IPS DF 6.9 (cell line): ENCODE results near the gene NRBP1.

Experiments used
- DNase-seq: peaks from one replicate; pipeline ENCODE4 v3.0.0-alpha.2; 2013; ENCODE audit warnings: low read depth, low spot score
- H3K27ac ChIP-seq: one replicate; pipeline ENCODE4 v1.5.1; 2013; ENCODE audit warnings: low read length, control low read depth
- H3K27me3 ChIP-seq: 2 replicates; pipeline ENCODE4 v1.6.1; 2013; ENCODE audit warnings: mild to moderate bottlenecking, low read length; ENCODE audit not compliant: control insufficient read depth, insufficient read depth
- H3K36me3 ChIP-seq: 2 replicates; pipeline ENCODE4 v1.6.1; 2013; ENCODE audit warnings: low read length; ENCODE audit not compliant: control insufficient read depth, insufficient read depth
- H3K4me1 ChIP-seq: 2 replicates; pipeline ENCODE4 v1.6.1; 2013; ENCODE audit warnings: low read length; ENCODE audit not compliant: control insufficient read depth, insufficient read depth
- H3K4me3 ChIP-seq: 2 replicates; pipeline ENCODE4 v1.5.1; 2013; ENCODE audit warnings: mild to moderate bottlenecking, low read length
- H3K9me3 ChIP-seq: 2 replicates; pipeline ENCODE4 v1.6.1; 2013; ENCODE audit warnings: low read length, inconsistent platforms; ENCODE audit not compliant: control insufficient read depth, insufficient read depth
- WGBS: extraction: QIAGEN DNeasy Blood & Tissue Kit; methylation state at CpG from one replicate; pipeline ENCODE4 v1.1.7; 2013; ENCODE audit warnings: mixed read lengths, missing lambda C conversion rate; ENCODE audit not compliant: insufficient read length, insufficient coverage; 5-methylcytosine and 5-hydroxymethylcytosine counted together

The NRBP1 gene

DNA sequence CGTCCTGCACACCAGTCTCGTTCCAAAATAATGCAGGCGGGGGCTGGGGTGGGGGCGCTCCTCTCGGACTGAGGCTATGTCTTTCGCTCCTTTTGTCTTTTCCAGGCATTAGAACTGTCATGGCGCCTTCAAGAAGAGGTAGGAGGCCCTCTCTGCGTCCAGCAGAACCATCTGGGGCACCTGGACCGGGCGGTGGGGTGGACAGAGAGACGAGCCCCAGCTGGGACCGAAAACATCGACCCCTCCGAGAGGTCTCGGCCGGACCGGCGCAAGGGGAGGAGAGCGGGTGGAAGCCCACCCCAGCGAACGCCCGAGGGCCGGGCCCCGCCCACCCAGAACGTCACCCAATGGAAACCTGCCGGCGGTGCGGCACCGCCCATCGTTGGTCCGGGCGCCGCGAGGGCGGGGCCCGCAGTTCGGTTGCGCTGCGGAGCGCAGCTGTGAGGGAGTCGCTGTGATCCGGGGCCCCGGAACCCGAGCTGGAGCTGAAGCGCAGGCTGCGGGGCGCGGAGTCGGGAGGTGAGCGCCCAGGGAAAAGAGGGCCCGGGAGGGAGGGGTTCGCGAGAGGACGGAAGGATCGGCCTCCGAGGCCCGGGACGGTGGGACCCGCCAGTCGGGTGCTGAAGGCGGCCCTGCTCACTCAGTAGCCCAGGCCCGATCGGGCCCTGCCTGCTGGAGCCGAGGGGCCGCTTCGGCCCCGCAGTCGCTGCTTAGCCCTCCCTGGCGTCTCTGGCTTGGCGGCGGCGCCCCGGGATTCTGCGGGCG lies at the start of gene NRBP1:
TSS of gene NRBP1 (plus strand) at position 419 of the 765 bp plus-strand sequence. CDS start 4,643 bp downstream, outside the sequence.
- peak; percentile 81 for DNase-seq
- H3K9me3 ChIP-seq, result no peaks in the 10 kb centered on the region
- no peaks in the 10 kb centered on the region for H3K27me3 ChIP-seq
- WGBS, result no CpG with 5 or more reads among the region's 75 CpGs
- no peaks in the 10 kb centered on the region; the same call in 1 of the 2 replicates for H3K4me1 ChIP-seq
- H3K27ac ChIP-seq, result no peak within 1 kb of the TSS
- H3K36me3 ChIP-seq, result peaks cover 4% of the 10 kb centered on the region
- peak within 1 kb of the TSS; percentile 79 for H3K4me3 ChIP-seq

DNA sequence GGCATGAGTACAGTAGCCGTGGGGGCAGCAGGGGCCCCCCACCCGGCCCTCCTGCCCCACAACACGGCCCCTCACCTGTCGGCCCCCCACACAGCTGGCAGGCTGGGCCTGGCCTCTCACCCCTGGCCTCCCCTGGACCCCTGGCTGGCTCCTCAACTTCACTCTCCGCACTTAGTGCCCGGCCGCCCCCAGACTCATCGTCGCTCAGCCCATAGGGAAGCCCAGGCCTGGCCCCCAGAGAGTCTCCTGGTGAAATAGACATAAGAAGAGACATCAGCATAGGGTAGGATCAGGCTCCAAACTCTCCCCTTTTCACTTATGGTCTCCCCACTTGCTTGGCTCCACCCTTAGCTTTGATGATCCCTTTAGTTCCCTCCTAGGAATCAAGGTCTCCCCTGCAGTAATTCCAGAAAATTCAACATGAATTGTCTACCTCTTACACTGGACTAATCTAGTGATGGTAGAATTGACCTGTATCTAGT lies 49.6 kb upstream of the NRBP1 start:
- no peak overlapping the region for H3K27ac ChIP-seq

DNA sequence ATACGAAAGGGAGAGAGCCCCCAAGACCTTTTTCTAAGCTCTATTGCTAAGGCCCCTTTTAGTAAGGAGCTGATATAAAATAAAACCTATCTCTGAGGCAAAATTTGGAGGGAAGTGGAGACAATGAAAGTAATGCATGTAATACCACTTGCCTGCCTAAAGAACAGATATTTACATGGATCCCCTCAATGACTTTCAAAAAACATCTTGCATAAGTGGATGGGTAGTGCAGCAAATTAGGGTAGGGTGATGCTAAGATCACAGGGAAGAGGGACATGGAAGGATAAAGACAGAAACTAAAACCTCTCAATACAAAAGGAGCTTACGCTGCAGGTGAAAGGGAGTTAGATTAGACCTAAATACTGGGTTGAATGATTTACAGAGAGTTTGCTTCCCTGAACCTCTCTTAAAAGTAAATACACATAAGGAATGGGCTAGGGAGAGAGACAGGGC lies 49.0 kb upstream of the NRBP1 start:
- Histone ChIP-seq H3K36me3 (peaks cover 45% of the 10 kb centered on the region), H3K27ac (no peak overlapping the region), H3K4me3 (peak overlapping the region; percentile 83; the same call in 1 of the 2 replicates), H3K9me3 (no peaks in the 10 kb centered on the region), H3K4me1 (no peaks in the 10 kb centered on the region), H3K27me3 (no peaks in the 10 kb centered on the region)
- no peak for DNase-seq
- no CpG with 5 or more reads among the region's 2 CpGs for WGBS

More for the DNA sequence above, 49.6 kb upstream of the NRBP1 start:
- Histone ChIP-seq H3K4me1 (no peaks in the 10 kb centered on the region), H3K9me3 (no peaks in the 10 kb centered on the region), H3K27me3 (no peaks in the 10 kb centered on the region), H3K4me3 (no peak overlapping the region), H3K36me3 (peaks cover 46% of the 10 kb centered on the region)
- no CpG with 5 or more reads among the region's 9 CpGs for WGBS
- DNase-seq, result no peak

DNA sequence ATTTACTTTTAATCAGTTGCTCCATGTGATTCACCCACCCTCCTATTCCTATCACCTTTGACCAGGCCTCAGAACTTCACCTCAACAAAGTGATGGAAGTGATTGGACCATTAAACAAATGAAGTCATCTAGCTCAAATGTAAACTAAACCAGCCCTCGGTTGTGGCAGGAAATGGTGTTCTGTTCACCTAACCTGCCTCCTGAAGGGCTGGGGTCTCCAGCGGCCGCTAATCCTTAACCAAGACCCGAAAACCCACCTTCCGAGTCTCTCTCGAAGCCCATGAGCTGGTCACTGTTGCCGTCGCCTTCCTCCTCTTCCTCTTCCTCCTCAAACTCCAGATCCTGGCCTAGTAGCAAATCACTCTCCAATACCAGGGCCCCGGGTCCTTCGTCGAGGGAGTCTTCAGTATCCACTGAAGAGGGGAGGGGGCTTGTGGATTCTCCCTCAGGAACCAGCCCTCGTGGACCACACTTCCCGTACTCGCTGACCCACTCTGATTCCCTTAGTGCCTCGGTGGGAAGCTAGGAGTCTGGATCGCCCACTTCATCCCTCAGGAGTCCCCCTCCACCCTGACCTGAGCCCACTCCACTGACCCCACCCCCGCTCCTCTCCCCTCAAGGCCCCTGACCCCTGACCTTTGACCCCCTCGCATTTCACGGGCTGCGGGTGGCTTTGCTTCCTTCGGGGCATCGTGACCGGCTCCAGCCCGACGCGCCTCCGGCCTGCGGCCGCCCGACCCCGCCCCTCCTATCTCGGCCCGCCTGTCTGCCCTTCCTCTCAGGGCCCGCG lies 48.4 kb upstream of the NRBP1 start:
- DNase-seq, result no peak
- no CpG with 5 or more reads among the region's 35 CpGs for WGBS
- Histone ChIP-seq H3K9me3 (no peaks in the 10 kb centered on the region), H3K4me1 (no peaks in the 10 kb centered on the region), H3K4me3 (peak overlapping the region; percentile 83; the same call in 1 of the 2 replicates), H3K27ac (no peak overlapping the region), H3K36me3 (peaks cover 47% of the 10 kb centered on the region), H3K27me3 (no peaks in the 10 kb centered on the region)

DNA sequence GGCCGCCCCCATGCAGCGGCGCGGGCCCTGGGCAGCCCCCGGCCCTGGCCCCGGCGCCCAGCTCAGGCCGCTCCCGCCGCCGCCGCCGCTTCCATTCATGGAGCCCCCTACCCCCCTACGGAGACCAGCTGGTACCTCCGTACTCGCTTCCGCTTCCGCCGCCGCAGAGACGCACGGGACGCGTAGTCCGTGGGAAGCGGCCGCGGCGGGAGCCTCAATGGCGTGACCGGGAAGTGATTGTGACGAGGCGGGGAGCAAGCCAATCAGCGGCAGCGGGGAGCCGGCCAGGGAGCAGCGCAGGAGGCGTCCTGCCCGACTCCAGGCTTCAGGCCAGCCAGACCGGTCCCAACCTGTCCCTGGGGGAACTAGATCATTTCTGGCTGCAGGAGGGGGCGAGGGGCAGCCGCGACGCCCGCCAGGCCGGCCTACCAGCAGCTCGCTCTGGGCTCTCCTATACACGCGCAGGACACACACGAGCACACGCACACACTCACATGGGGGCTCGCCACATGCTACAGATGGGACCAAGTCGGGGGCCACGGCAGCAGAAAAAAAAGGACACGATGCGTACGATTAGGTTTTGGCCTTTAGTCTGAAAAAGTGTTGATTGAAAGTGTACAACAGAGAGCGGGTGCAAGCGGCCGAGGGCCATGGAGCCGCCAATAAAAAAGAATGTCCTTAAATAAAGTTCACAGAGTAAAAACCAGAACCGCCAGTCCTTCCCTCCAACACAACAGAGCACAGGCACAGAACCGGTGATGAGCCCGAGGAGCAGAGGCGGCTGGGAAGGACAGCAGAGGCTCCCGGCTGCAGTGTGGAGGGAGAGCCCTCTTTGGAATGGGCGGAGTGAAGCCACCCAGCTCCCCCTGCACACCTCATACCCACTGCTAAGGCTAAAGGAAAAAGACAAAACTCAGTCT lies 47.5 kb upstream of the NRBP1 start, which contains the start of gene ZNF513:
TSS of gene ZNF513 (minus strand) at position 109 of the 920 bp plus-strand sequence. CDS start 208 bp downstream, outside the sequence.
- H3K36me3 ChIP-seq, result peaks cover 41% of the 10 kb centered on the region
- no CpG with 5 or more reads among the region's 67 CpGs for WGBS

DNA sequence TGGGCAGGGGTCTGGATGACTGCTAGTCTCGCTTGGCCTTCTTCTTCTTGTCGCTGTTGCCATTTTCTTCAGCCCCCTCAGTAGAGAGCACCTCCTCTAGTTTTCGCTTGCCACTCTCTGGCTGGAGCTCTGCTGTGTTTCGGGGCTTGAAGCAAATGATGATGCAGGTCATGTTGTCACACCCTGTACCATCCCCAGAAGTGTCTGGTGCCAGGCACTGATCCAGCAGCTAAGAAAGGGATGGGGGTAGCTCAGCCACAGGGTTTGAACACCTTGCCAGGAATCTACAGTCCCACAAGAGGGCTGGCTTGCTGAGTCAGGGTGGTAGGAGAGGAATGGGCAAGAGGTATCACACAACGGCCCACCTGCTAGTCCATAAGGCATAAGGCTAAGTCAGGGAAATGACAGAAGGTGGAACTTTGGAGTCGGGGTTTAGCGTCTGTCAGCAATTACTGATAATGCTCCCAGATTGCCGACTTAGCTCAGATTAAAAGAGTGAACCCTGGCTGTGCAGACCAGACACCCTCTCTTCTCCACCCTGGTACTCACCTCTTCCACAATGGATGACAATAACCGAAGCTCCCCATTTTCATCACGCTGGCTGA lies 46.8 kb upstream of the NRBP1 start:
- WGBS, result no CpG with 5 or more reads among the region's 10 CpGs
- no peak for DNase-seq
- H3K27me3 ChIP-seq, result no peaks in the 10 kb centered on the region
- H3K4me3 ChIP-seq, result no peak overlapping the region
- no peaks in the 10 kb centered on the region for H3K4me1 ChIP-seq
- H3K27ac ChIP-seq, result no peak overlapping the region
- peaks cover 33% of the 10 kb centered on the region for H3K36me3 ChIP-seq
- no peaks in the 10 kb centered on the region for H3K9me3 ChIP-seq

More for the DNA sequence above, 47.5 kb upstream of the NRBP1 start, which contains the start of gene ZNF513:
- Histone ChIP-seq H3K27me3 (no peaks in the 10 kb centered on the region), H3K9me3 (no peaks in the 10 kb centered on the region), H3K4me1 (no peaks in the 10 kb centered on the region), H3K27ac (no peak within 1 kb of the TSS), H3K4me3 (peak within 1 kb of the TSS; percentile 83; the same call in 1 of the 2 replicates)
- peak; percentile 84 for DNase-seq

DNA sequence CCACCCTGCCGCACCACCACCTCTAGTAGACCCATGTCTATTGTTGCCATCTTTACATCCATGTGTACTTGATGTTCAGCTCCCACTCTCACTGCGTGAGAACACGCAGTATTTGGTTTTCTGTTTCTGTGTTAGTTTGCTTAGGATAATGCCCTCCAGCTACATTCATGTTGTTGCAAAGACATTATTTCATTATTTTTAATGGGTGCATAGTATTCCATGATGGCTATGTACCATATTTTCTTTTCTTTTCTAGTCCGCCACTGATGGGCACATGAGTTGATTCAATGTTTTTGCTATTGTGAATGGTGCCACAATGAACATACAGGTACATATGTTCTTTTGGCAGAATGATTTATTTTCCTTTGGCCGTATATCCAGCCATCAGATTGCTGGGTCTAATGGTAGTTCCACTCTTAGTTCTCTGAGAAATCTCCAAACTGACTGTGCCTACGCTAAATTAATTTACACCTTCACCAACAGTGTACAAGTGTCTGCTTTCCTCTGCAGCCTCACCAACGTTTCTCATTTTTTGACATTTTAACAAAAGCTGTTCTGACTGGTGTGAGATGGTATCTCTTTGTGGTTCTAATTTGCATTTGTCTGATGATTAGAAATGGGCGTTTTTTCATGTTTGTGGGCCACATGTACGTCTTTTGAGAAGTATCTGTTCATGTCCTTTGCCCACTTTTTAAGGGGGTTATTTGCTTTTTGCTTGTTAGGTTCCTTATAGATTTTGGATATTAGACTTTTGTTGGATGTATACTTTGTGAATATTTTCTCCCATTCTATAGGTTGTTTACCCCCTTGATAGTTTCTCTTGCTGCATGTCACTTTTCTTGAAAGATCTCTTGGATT lies 37.4 kb upstream of the NRBP1 start:
- Histone ChIP-seq H3K4me1 (no peaks in the 10 kb centered on the region), H3K27ac (no peak overlapping the region), H3K4me3 (no peak overlapping the region), H3K9me3 (no peaks in the 10 kb centered on the region), H3K36me3 (peaks cover 3% of the 10 kb centered on the region; the same call in 1 of the 2 replicates), H3K27me3 (no peaks in the 10 kb centered on the region)
- no CpG with 5 or more reads among the region's 9 CpGs for WGBS
- no peak for DNase-seq

DNA sequence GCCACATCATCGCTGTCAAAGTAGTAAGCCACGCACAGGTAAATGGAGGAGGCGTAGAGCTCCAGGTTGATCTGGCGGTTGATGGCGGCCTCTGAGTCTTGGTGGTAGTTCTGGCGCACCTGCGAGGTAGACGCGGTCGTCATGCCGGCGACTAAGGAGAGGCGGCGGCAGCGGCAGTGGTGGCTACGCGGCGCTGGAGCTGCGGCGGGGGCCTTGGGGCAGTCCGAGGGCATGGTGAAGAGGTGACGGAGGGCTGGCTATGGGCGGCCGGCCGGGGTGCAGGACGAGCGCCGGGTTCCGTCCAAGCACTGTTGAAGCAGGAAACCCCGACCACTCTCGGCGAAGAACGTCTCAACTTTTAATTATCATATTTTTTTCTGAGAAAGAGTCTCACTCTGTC lies 35.2 kb upstream of the NRBP1 start:
- Histone ChIP-seq H3K4me1 (no peaks in the 10 kb centered on the region), H3K9me3 (no peaks in the 10 kb centered on the region), H3K27me3 (no peaks in the 10 kb centered on the region), H3K36me3 (0 out of 2 replicates have a peak, but pooled peaks cover 3% of the 10 kb centered on the region), H3K4me3 (no peak overlapping the region), H3K27ac (no peak overlapping the region)
- no CpG with 5 or more reads among the region's 33 CpGs for WGBS
- DNase-seq, result no peak

DNA sequence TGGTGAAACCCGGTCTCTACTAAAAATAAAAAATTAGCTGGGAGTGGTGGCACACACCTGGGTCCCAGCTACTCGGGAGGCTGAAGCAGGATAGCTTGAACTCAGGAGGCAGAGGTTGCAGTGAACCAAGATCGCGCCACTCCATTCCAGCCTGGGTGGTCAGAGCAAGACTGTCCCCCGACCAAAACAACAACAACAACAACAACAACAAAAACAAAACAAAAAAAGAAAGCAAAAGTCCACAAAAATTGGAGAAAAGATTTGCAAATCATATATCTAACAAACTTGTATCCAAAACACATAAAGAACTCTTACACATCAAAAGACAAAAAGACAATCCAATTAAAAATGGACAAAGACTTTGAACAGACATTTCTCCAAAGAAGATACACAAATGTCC lies 29.5 kb upstream of the NRBP1 start:
- Histone ChIP-seq H3K4me1 (no peaks in the 10 kb centered on the region), H3K4me3 (no peak overlapping the region), H3K27me3 (no peaks in the 10 kb centered on the region), H3K36me3 (no peaks in the 10 kb centered on the region), H3K27ac (no peak overlapping the region), H3K9me3 (no peaks in the 10 kb centered on the region)
- WGBS, result no CpG with 5 or more reads among the region's 5 CpGs
- no peak for DNase-seq
